Umbilical cord (tissue), 2 donors: ENCODE results near the gene SEPTIN6. TPM values are rescaled to one million over a fixed set of nuclear protein-coding genes. Genes with fewer than 3 reads are reported as not detected.
A peak's percentile ranks its signal among the peaks of the same experiment; 100 is the strongest.

ENCODE experiments used
- DNase-seq: peaks from one replicate; pipeline ENCODE4 v3.0.0-alpha.2; 2015; ENCODE audit warnings: low spot score
- total RNA-seq: library from RNA; depleted of rRNA; stranded (reverse); fragments of >200 nt; gene quantifications from one replicate; pipeline ENCODE4 v1.2.3, GENCODE V29; 2014; ENCODE audit warnings: low replicate concordance; ENCODE audit not compliant: insufficient read depth

SEPTIN6 gene
- 52.2 TPM for total RNA-seq

- DNase-seq = peak; percentile 83
These were observed at the start of gene SEPTIN6 for GRCh38 chrX:119693040-119693995. TSS of gene SEPTIN6 (minus strand) at chrX:119693168. CDS start at chrX:119693105, 63 bp downstream.

GRCh38 chrX:119738742-119739141 lies 45.8 kb upstream of the SEPTIN6 start:
- no peak for DNase-seq

GRCh38 chrX:119736206-119736764 lies 43.3 kb upstream of the SEPTIN6 start:
- DNase-seq = no peak

GRCh38 chrX:119735467-119735866 lies 42.5 kb upstream of the SEPTIN6 start:
- no peak for DNase-seq

- DNase-seq = peak; percentile 12
These were observed 42.0 kb upstream of the SEPTIN6 start for GRCh38 chrX:119734897-119735339.

GRCh38 chrX:119729408-119730201 lies 36.6 kb upstream of the SEPTIN6 start:
- DNase-seq = peak; percentile 54

- DNase-seq = no peak
These were observed 35.5 kb upstream of the SEPTIN6 start for GRCh38 chrX:119728487-119728886.

GRCh38 chrX:119726900-119727555 lies 34.1 kb upstream of the SEPTIN6 start:
- DNase-seq = no peak

GRCh38 chrX:119721926-119722325 lies 29.0 kb upstream of the SEPTIN6 start:
- no peak for DNase-seq

- DNase-seq = no peak
These were observed 28.5 kb upstream of the SEPTIN6 start for GRCh38 chrX:119721487-119721886.

- DNase-seq = no peak
These were observed 16.7 kb upstream of the SEPTIN6 start for GRCh38 chrX:119709630-119710029.

- no peak for DNase-seq
These were observed 16.0 kb upstream of the SEPTIN6 start for GRCh38 chrX:119708936-119709335.

- DNase-seq = no peak
These were observed 13.6 kb upstream of the SEPTIN6 start for GRCh38 chrX:119706616-119707015.

GRCh38 chrX:119698845-119699244 lies 5.9 kb upstream of the SEPTIN6 start:
- DNase-seq = peak; percentile 85

GRCh38 chrX:119696251-119696890 lies 3.4 kb upstream of the SEPTIN6 start:
- DNase-seq = no peak

GRCh38 chrX:119695535-119696050 lies 2.6 kb upstream of the SEPTIN6 start:
- no peak for DNase-seq

- peak; percentile 34 for DNase-seq
These were observed 1.9 kb upstream of the SEPTIN6 start for GRCh38 chrX:119694601-119695534.

- peak; percentile 21 for DNase-seq
These were observed 1.1 kb upstream of the SEPTIN6 start for GRCh38 chrX:119693996-119694451.
